Ascending aorta (tissue), 2 donors: ENCODE data around the gene PCDHGA8. TPM values are rescaled to one million over a fixed set of nuclear protein-coding genes. Genes with fewer than 3 reads are reported as not detected.
"Not testable (repeated sequence)": the region's sequence is repeated elsewhere in the genome, so short reads cannot be mapped to it uniquely, and the experiment has no call there.

Experiments used
- DNase-seq, 2 donors: peaks; one replicate each; pipeline ENCODE4 v3.0.0-alpha.2; 2019; ENCODE audit warnings: low spot score in 2 of 2
- H3K27ac ChIP-seq, 2 donors: fragments of 200-600 bp; sonication (generic); one replicate each; pipeline ENCODE4 v1.5.1; 2016 to 2017; ENCODE audit warnings: mild to moderate bottlenecking in 1 of 2
- H3K27me3 ChIP-seq: fragments of 200-600 bp; sonication (generic); one replicate; pipeline ENCODE4 v1.5.1; 2017
- H3K36me3 ChIP-seq, 2 donors: fragments of 200-600 bp; sonication (generic); one replicate each; pipeline ENCODE4 v1.5.1; 2016
- H3K4me1 ChIP-seq, 2 donors: fragments of 200-600 bp; sonication (generic); one replicate each; pipeline ENCODE4 v1.5.1; 2016 to 2017; ENCODE audit warnings: mild to moderate bottlenecking in 1 of 2
- H3K4me3 ChIP-seq, 2 donors: fragments of 200-600 bp; sonication (generic); one replicate each; pipeline ENCODE4 v1.5.1; 2016 to 2017; ENCODE audit warnings: mild to moderate bottlenecking in 1 of 2
- H3K9me3 ChIP-seq, 2 donors: fragments of 200-600 bp; sonication (generic); one replicate each; pipeline ENCODE4 v1.5.1; 2016
- CTCF ChIP-seq, 3 experiments: fragments of 200-600 bp in 2 of 3; fragments of 450-650 bp in 1 of 3; sonication (generic) in 2 of 3; IDR thresholded peaks; one replicate each; pipeline ENCODE4 v1.5.1; 2016 to 2019; ENCODE audit warnings: antibody characterized with exemption in 3 of 3, mild to moderate bottlenecking in 1 of 3, moderate library complexity in 1 of 3
- intact Hi-C: fragments of 100-400 bp; cut with DNase I; formaldehyde crosslinking; loops from one replicate; pipeline ENCODE4 v1.15.1; 2023
- total RNA-seq: library from RNA; depleted of rRNA; stranded (reverse); fragments of >200 nt; gene quantifications from one replicate; pipeline ENCODE4 v1.1.0, GENCODE V29; 2016

PCDHGA8 gene
- total RNA-seq, 1 donor from 2014 or later: 3.2 TPM

GRCh38 chr5:141407790-141408505 is 15.5 kb downstream of the PCDHGA8 start, which contains the start of gene PCDHGB6:
Gene PCDHGB6, plus strand, starts transcription at chr5:141408021. Its CDS starts 182 bp downstream, at chr5:141408203.
- H3K27me3 ChIP-seq, H3K4me1 ChIP-seq, H3K36me3 ChIP-seq, H3K27ac ChIP-seq: not testable (repeated sequence)
- peaks cover 95 to 100% of the 10 kb centered on the region in 2 donors for H3K9me3 ChIP-seq
- peak within 1 kb of the TSS; percentile 34 to 42 for H3K4me3 ChIP-seq
- intact Hi-C loops: loop anchor here (10.0 kb wide), 1 partner anchor 117 kb away; no protein-coding TSS in a partner anchor
- DNase-seq: peak in 1 of 2 donors; percentile 61
- peak in 2 of 3 experiments; percentile 15 to 21 for TF ChIP-seq CTCF (IDR thresholded peaks at IDR 0.05)

DNA sequence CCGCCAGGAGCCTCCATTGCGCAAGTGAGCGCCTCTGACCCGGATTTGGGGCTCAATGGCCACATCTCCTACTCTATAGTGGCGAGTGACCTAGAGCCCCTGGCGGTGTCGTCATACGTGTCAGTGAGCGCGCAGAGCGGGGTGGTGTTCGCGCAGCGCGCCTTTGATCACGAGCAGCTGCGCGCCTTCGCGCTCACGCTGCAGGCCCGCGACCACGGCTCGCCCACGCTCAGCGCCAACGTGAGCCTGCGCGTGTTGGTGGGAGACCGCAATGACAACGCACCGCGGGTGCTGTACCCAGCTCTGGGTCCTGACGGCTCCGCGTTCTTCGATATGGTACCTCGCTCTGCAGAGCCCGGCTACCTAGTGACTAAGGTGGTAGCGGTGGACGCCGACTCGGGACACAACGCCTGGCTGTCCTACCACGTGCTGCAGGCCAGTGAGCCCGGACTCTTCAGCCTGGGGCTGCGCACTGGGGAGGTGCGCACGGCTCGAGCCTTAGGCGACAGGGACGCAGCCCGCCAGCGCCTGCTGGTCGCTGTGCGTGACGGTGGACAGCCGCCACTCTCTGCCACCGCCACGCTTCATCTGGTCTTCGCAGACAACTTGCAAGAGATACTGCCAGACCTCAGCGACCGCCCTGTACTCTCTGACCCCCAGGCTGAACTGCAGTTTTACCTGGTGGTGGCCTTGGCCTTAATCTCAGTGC is 17.3 kb downstream of the PCDHGA8 start:
- Histone ChIP-seq H3K36me3 (peaks cover 4 to 6% of the 10 kb centered on the region in 2 donors), H3K4me1 (no peaks in the 10 kb centered on the region), H3K4me3 (peak overlapping the region in 1 of 2 donors; percentile 42), H3K27ac (no peak overlapping the region), H3K27me3 (no peaks in the 10 kb centered on the region), H3K9me3 (peaks cover 95 to 100% of the 10 kb centered on the region in 2 donors)
- no peak for TF ChIP-seq CTCF (IDR thresholded peaks at IDR 0.05)
- intact Hi-C loops: loop anchor here (10.0 kb wide), 1 partner anchor 115 kb away; no protein-coding TSS in a partner anchor
- no peak for DNase-seq

DNA sequence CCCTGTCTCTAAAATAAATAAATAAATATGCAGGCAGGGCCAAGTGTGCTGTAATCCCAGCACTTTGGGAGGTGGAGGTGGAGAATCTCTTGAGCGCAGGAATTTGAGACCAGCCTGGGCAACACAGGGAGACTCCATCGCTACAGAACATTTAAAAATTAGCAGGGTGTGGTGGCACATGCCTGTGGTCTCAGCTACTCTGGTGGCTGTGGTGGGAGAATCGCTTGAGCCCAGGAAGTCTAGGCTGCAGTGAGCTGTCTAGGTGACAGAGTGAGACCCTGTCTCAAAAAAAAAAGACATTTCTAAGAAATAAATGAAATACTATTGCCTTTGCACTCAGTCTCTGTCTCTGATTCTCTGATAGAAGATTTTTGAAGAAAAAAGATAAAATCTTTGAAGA is 19.1 kb downstream of the PCDHGA8 start:
- Histone ChIP-seq H3K9me3 (peaks cover 95 to 100% of the 10 kb centered on the region in 2 donors), H3K27ac (no peak overlapping the region), H3K4me3 (no peak overlapping the region), H3K36me3 (peaks cover 0 to 6% of the 10 kb centered on the region in 2 donors), H3K27me3 (no peaks in the 10 kb centered on the region), H3K4me1 (no peaks in the 10 kb centered on the region)
- DNase-seq: no peak
- no peak for TF ChIP-seq CTCF (IDR thresholded peaks at IDR 0.05)
- intact Hi-C loops: no loop called here

GRCh38 chr5:141412854-141413539 is 20.6 kb downstream of the PCDHGA8 start, which contains the start of gene PCDHGA10:
Gene PCDHGA10, plus strand, starts transcription at chr5:141412987. Its CDS starts 189 bp downstream, at chr5:141413176.
- Histone ChIP-seq H3K9me3 (peaks cover 96 to 100% of the 10 kb centered on the region in 2 donors), H3K4me3 (peak within 1 kb of the TSS; percentile 14 to 30), H3K27me3 (no peaks in the 10 kb centered on the region), H3K36me3 (peaks cover 0 to 6% of the 10 kb centered on the region in 2 donors), H3K4me1 (no peaks in the 10 kb centered on the region), H3K27ac (no peak within 1 kb of the TSS)
- no peak for DNase-seq
- intact Hi-C loops: no loop called here
- peak in 2 of 3 experiments; percentile 6 to 12 for TF ChIP-seq CTCF (IDR thresholded peaks at IDR 0.05)

GRCh38 chr5:141413540-141414069 is 21.2 kb downstream of the PCDHGA8 start:
- H3K27me3 ChIP-seq: no peaks in the 10 kb centered on the region
- peaks cover 0 to 6% of the 10 kb centered on the region in 2 donors for H3K36me3 ChIP-seq
- H3K9me3 ChIP-seq: peaks cover 97 to 100% of the 10 kb centered on the region in 2 donors
- DNase-seq: no peak
- H3K4me3 ChIP-seq: peak overlapping the region; percentile 14 to 30
- H3K4me1 ChIP-seq: no peaks in the 10 kb centered on the region
- intact Hi-C loops: no loop called here
- no peak overlapping the region for H3K27ac ChIP-seq
- TF ChIP-seq CTCF (IDR thresholded peaks at IDR 0.05): no peak

- H3K27ac ChIP-seq, H3K4me3 ChIP-seq: not testable (repeated sequence)
- H3K9me3 ChIP-seq: peaks cover 97 to 100% of the 10 kb centered on the region in 2 donors
Measured at GRCh38 chr5:141414548-141415274, 22.3 kb downstream of the PCDHGA8 start.

DNA sequence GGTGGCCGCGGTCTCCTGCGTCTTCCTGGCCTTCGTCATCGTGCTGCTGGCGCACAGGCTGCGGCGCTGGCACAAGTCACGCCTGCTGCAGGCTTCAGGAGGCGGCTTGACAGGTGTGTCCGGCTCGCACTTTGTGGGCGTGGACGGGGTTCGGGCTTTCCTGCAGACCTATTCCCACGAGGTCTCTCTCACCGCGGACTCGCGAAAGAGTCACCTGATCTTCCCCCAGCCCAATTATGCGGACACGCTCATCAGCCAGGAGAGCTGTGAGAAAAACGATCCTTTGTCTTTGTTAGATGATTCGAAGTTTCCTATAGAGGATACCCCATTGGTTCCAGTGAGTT is 22.8 kb downstream of the PCDHGA8 start:
- not testable (repeated sequence) for H3K4me3 ChIP-seq, H3K36me3 ChIP-seq, H3K4me1 ChIP-seq, H3K27ac ChIP-seq, DNase-seq, H3K27me3 ChIP-seq
- H3K9me3 ChIP-seq: peaks cover 97 to 100% of the 10 kb centered on the region in 2 donors
- intact Hi-C loops: loop anchor here (5.0 kb wide), 1 partner anchor 147 kb away; no protein-coding TSS in a partner anchor

More at GRCh38 chr5:141414548-141415274, 22.3 kb downstream of the PCDHGA8 start:
- not testable (repeated sequence) for H3K36me3 ChIP-seq, H3K27me3 ChIP-seq, H3K4me1 ChIP-seq, DNase-seq
- intact Hi-C loops: loop anchor here (5.0 kb wide), 1 partner anchor 148 kb away; no protein-coding TSS in a partner anchor
